Sigmoid colon (tissue), 4 donors: Measurements from ENCODE around the gene TTBK2.

Experiments
- CTCF ChIP-seq, 4 experiments: fragments of 450-650 bp in 3 of 4; fragments of 200-600 bp in 1 of 4; IDR thresholded peaks; one replicate each; pipeline ENCODE4 v1.5.1; 2016 to 2019; ENCODE audit warnings: antibody characterized with exemption in 4 of 4, mild to moderate bottlenecking in 3 of 4, moderate library complexity in 2 of 4
- EP300 ChIP-seq, 4 donors: sonication (generic); formaldehyde crosslinking; IDR thresholded peaks; one replicate each; pipeline ENCODE4 v1.6.1; 2017; ENCODE audit warnings: antibody characterized with exemption in 4 of 4
- POLR2A ChIP-seq, 2 donors: fragments of 450-650 bp; IDR thresholded peaks; one replicate each; pipeline ENCODE4 v1.6.1; 2016; ENCODE audit warnings: antibody characterized with exemption in 2 of 2, mild to moderate bottlenecking in 2 of 2, moderate library complexity in 2 of 2
- POLR2AphosphoS5 ChIP-seq, 4 donors: sonication (generic); formaldehyde crosslinking; IDR thresholded peaks; one replicate each; pipeline ENCODE4 v1.6.1; 2017; ENCODE audit warnings: antibody characterized with exemption in 4 of 4

GRCh38 chr15:42691770-42692169 is 228.8 kb downstream of the TTBK2 start:
- TF ChIP-seq CTCF (IDR thresholded peaks at IDR 0.05) = no peak
- TF ChIP-seq POLR2AphosphoS5 (IDR thresholded peaks at IDR 0.05) = no peak
- no peak for TF ChIP-seq POLR2A (IDR thresholded peaks at IDR 0.05)
- TF ChIP-seq EP300 (IDR thresholded peaks at IDR 0.05) = no peak
